Neuronal stem cell (in vitro differentiated cells): Measurements from ENCODE around the gene EEF1AKMT1.

Experiments
- DNase-seq: peaks from one replicate; pipeline ENCODE4 v3.0.0-alpha.2; 2013; ENCODE audit warnings: low spot score
- H2AFZ ChIP-seq: one replicate; pipeline ENCODE4 v1.6.1; 2013; ENCODE audit warnings: mild to moderate bottlenecking, low read length, inconsistent platforms
- H2AK5ac ChIP-seq: 2 replicates; pipeline ENCODE4 v1.6.1; 2013; ENCODE audit warnings: low read depth, mild to moderate bottlenecking, inconsistent platforms, low read length, moderate library complexity, mixed read lengths
- H2BK120ac ChIP-seq: 2 replicates; pipeline ENCODE4 v1.6.1; 2013; ENCODE audit warnings: low read depth, mild to moderate bottlenecking, inconsistent platforms, low read length, moderate library complexity, mixed read lengths
- H2BK12ac ChIP-seq: one replicate; pipeline ENCODE4 v1.6.1; 2013; ENCODE audit warnings: low read length, inconsistent platforms
- H2BK15ac ChIP-seq: 2 replicates; pipeline ENCODE4 v1.6.1; 2013; ENCODE audit warnings: mild to moderate bottlenecking, low read length, inconsistent platforms, mixed read lengths
- H2BK5ac ChIP-seq: one replicate; pipeline ENCODE4 v1.6.1; 2013; ENCODE audit warnings: inconsistent platforms, mild to moderate bottlenecking, low read length, moderate library complexity
- H3K14ac ChIP-seq: one replicate; pipeline ENCODE4 v1.6.1; 2013; ENCODE audit warnings: low read length, inconsistent platforms
- H3K18ac ChIP-seq: 2 replicates; pipeline ENCODE4 v1.6.1; 2013; ENCODE audit warnings: low read length, inconsistent platforms
- H3K23ac ChIP-seq: 2 replicates; pipeline ENCODE4 v1.6.1; 2013; ENCODE audit warnings: low read depth, mild to moderate bottlenecking, mixed read lengths, low read length, inconsistent platforms; ENCODE audit not compliant: poor library complexity
- H3K27ac ChIP-seq: replicated peaks from 3 replicates; pipeline ENCODE4 v1.5.1; 2013; ENCODE audit warnings: low read length, inconsistent platforms
- H3K27me3 ChIP-seq, 3 experiments: 2 replicates each; pipeline ENCODE4 v1.6.1; 2013; ENCODE audit warnings: low read length in 3 of 3, mild to moderate bottlenecking in 2 of 3, inconsistent platforms in 1 of 3, low read depth in 1 of 3, mixed read lengths in 1 of 3, moderate library complexity in 1 of 3; ENCODE audit not compliant: control insufficient read depth in 3 of 3, insufficient read depth in 3 of 3
- H3K36me3 ChIP-seq, 2 donors: replicated peaks in 1 of 2; 2 replicates each; pipeline ENCODE4 v1.6.1; 2013; ENCODE audit warnings: low read length in 2 of 2; ENCODE audit not compliant: control insufficient read depth in 2 of 2, insufficient read depth in 2 of 2
- H3K4ac ChIP-seq: 2 replicates; pipeline ENCODE4 v1.6.1; 2013; ENCODE audit warnings: inconsistent platforms, mild to moderate bottlenecking, low read length, moderate library complexity
- H3K4me1 ChIP-seq, 2 donors: 1 replicate in 1 of 2; 2 replicates in 1 of 2; pipeline ENCODE4 v1.6.1; 2013; ENCODE audit warnings: low read length in 2 of 2, low read depth in 1 of 2; ENCODE audit not compliant: control insufficient read depth in 2 of 2, insufficient read depth in 1 of 2
- H3K4me2 ChIP-seq: one replicate; pipeline ENCODE4 v1.6.1; 2013; ENCODE audit warnings: mild to moderate bottlenecking, low read length, inconsistent platforms; ENCODE audit not compliant: insufficient read depth, poor library complexity, severe bottlenecking
- H3K4me3 ChIP-seq, 2 donors: 2 replicates each; pipeline ENCODE4 v1.5.1; 2013; ENCODE audit warnings: low read length in 2 of 2, mild to moderate bottlenecking in 2 of 2, inconsistent platforms in 1 of 2, moderate library complexity in 1 of 2
- H3K79me1 ChIP-seq: one replicate; pipeline ENCODE4 v1.6.1; 2013; ENCODE audit warnings: low read depth, mild to moderate bottlenecking, inconsistent platforms, low read length, moderate library complexity
- H3K9ac ChIP-seq: one replicate; pipeline ENCODE4 v1.6.1; 2013; ENCODE audit warnings: mild to moderate bottlenecking, low read depth, low read length, inconsistent platforms; ENCODE audit not compliant: poor library complexity
- H3K9me3 ChIP-seq, 2 donors: replicated peaks in 1 of 2; 2 replicates each; pipeline versions ENCODE3 to v1.6.1; 2013; ENCODE audit warnings: low read length in 2 of 2, mild to moderate bottlenecking in 2 of 2, inconsistent platforms in 1 of 2, low read depth in 1 of 2, mixed read lengths in 1 of 2, moderate library complexity in 1 of 2; ENCODE audit not compliant: control insufficient read depth in 2 of 2, insufficient read depth in 1 of 2
- H4K8ac ChIP-seq: one replicate; pipeline ENCODE4 v1.6.1; 2013; ENCODE audit warnings: low read depth, mild to moderate bottlenecking, inconsistent platforms, low read length, moderate library complexity
- H4K91ac ChIP-seq: one replicate; pipeline ENCODE4 v1.6.1; 2013; ENCODE audit warnings: low read length, low read depth, mild to moderate bottlenecking, inconsistent platforms; ENCODE audit not compliant: poor library complexity
- WGBS, 2 donors: extraction: QIAGEN DNeasy Blood & Tissue Kit; methylation state at CpG; one replicate each; pipeline ENCODE4 v1.1.7; 2013; ENCODE audit warnings: missing lambda C conversion rate in 2 of 2, mixed read lengths in 1 of 2; ENCODE audit not compliant: insufficient read length in 2 of 2, insufficient replicate concordance in 1 of 2; ENCODE audit errors: extremely low coverage in 2 of 2; 5-methylcytosine and 5-hydroxymethylcytosine counted together

EEF1AKMT1 gene

GRCh38 chr13:20715330-20715712 lies 58.4 kb downstream of the EEF1AKMT1 start:
- Histone ChIP-seq H3K23ac (no peak overlapping the region), H3K36me3 (peaks cover 0 to 1% of the 10 kb centered on the region in 2 donors), H2BK120ac (no peak overlapping the region), H3K4ac (no peak overlapping the region), H2AK5ac (no peak overlapping the region), H3K9me3 (no peaks in the 10 kb centered on the region), H3K4me3 (no peak overlapping the region), H3K9ac (no peak overlapping the region), H3K4me1 (peaks cover 5 to 22% of the 10 kb centered on the region in 2 donors), H3K14ac (no peak overlapping the region), H3K79me1 (no peaks in the 10 kb centered on the region), H2BK5ac (no peak overlapping the region), H3K4me2 (no peak overlapping the region), H2BK12ac (no peak overlapping the region), H3K27ac (no peak overlapping the region), H3K18ac (no peak overlapping the region), H3K27me3 (peaks cover 0 to 4% (median 0%) of the 10 kb centered on the region in 3 experiments), H2AFZ (no peak overlapping the region), H4K91ac (no peak overlapping the region), H4K8ac (no peak overlapping the region), H2BK15ac (no peak overlapping the region)
- WGBS, 2 donors: no CpG with 5 or more reads among the region's 6 CpGs
- DNase-seq: no peak

GRCh38 chr13:20714563-20715329 lies 59.0 kb downstream of the EEF1AKMT1 start:
- Histone ChIP-seq H2BK5ac (no peak overlapping the region), H2BK12ac (no peak overlapping the region), H3K27ac (no peak overlapping the region), H3K23ac (no peak overlapping the region), H2BK120ac (no peak overlapping the region), H3K36me3 (peaks cover 0 to 1% of the 10 kb centered on the region in 2 donors), H3K4me2 (no peak overlapping the region), H4K8ac (no peak overlapping the region), H3K9me3 (no peaks in the 10 kb centered on the region), H2BK15ac (no peak overlapping the region), H3K14ac (no peak overlapping the region), H2AFZ (no peak overlapping the region), H3K27me3 (peaks cover 0 to 4% (median 0%) of the 10 kb centered on the region in 3 experiments), H3K9ac (no peak overlapping the region), H3K18ac (peak overlapping the region; percentile 66), H3K4ac (no peak overlapping the region), H2AK5ac (peak overlapping the region; percentile 67), H3K4me3 (no peak overlapping the region), H3K79me1 (no peaks in the 10 kb centered on the region), H4K91ac (no peak overlapping the region), H3K4me1 (peaks cover 5 to 22% of the 10 kb centered on the region in 2 donors)
- no CpG with 5 or more reads among the region's 9 CpGs for WGBS, 2 donors
- no peak for DNase-seq

- Histone ChIP-seq H3K18ac (no peak overlapping the region), H3K4me1 (peaks cover 5 to 22% of the 10 kb centered on the region in 2 donors), H3K4ac (no peak overlapping the region), H3K9me3 (no peaks in the 10 kb centered on the region), H3K27ac (no peak overlapping the region), H2AFZ (no peak overlapping the region), H3K27me3 (peaks cover 0 to 3% (median 0%) of the 10 kb centered on the region in 3 experiments), H3K36me3 (peaks cover 0 to 1% of the 10 kb centered on the region in 2 donors), H4K8ac (no peak overlapping the region), H3K23ac (no peak overlapping the region), H3K9ac (no peak overlapping the region), H3K4me3 (no peak overlapping the region), H2BK5ac (no peak overlapping the region), H2BK12ac (no peak overlapping the region), H3K14ac (no peak overlapping the region), H2BK15ac (no peak overlapping the region), H4K91ac (no peak overlapping the region), H2BK120ac (no peak overlapping the region), H2AK5ac (peak overlapping the region; percentile 67), H3K79me1 (no peaks in the 10 kb centered on the region), H3K4me2 (no peak overlapping the region)
- no CpG with 5 or more reads among the region's 8 CpGs for WGBS, 2 donors
- no peak for DNase-seq
Measured at GRCh38 chr13:20714161-20714560, 59.6 kb downstream of the EEF1AKMT1 start.

- H4K91ac ChIP-seq: no peak overlapping the region
- peaks cover 5 to 22% of the 10 kb centered on the region in 2 donors for H3K4me1 ChIP-seq
- H2AK5ac ChIP-seq: no peak overlapping the region
- H2BK15ac ChIP-seq: no peak overlapping the region
- H3K27me3 ChIP-seq: no peaks in the 10 kb centered on the region
- no peak overlapping the region for H3K4ac ChIP-seq
- H4K8ac ChIP-seq: no peak overlapping the region
- no peaks in the 10 kb centered on the region for H3K9me3 ChIP-seq
- H3K23ac ChIP-seq: no peak overlapping the region
- no peak overlapping the region for H2BK12ac ChIP-seq
- no peak overlapping the region for H3K14ac ChIP-seq
- no peak overlapping the region for H3K4me2 ChIP-seq
- H3K4me3 ChIP-seq: no peak overlapping the region
- no peak overlapping the region for H3K27ac ChIP-seq
- no peaks in the 10 kb centered on the region for H3K36me3 ChIP-seq
- H3K18ac ChIP-seq: peak overlapping the region; percentile 1
- no peaks in the 10 kb centered on the region for H3K79me1 ChIP-seq
- H3K9ac ChIP-seq: no peak overlapping the region
- DNase-seq: no peak
- no CpG with 5 or more reads among the region's 11 CpGs for WGBS, 2 donors
- H2BK5ac ChIP-seq: no peak overlapping the region
- H2BK120ac ChIP-seq: no peak overlapping the region
- H2AFZ ChIP-seq: no peak overlapping the region
Measured at GRCh38 chr13:20713751-20714150, 60.0 kb downstream of the EEF1AKMT1 start.
